WTC11 (cell line): ENCODE measurements around the gene F10. TPM values are rescaled to one million over a fixed set of nuclear protein-coding genes. Genes with fewer than 3 reads are reported as not detected.
"Not testable (repeated sequence)": the region's sequence is repeated elsewhere in the genome, so short reads cannot be mapped to it uniquely, and the experiment has no call there.

ENCODE experiments used
- ATAC-seq: fragments of 200-7000 bp; cut with Tn5 transposase; 2 replicates; pipeline ENCODE4 v1.10.0; 2021; ENCODE audit warnings: mild to moderate bottlenecking, moderate library complexity
- CTCF ChIA-PET: fragments of 300-600 bp; sonication (Branson Sonifier 250); formaldehyde crosslinking; loops from one replicate; lab custom pipeline; 2021; ENCODE audit warnings: antibody characterized with exemption; lab: Charles Lee
- POLR2A ChIA-PET: fragments of 350-600 bp; sonication (Branson Sonifier 250); formaldehyde crosslinking; loops from one replicate; lab custom pipeline; 2021; ENCODE audit warnings: antibody characterized with exemption; lab: Charles Lee
- DNase-seq: peaks from one replicate; pipeline ENCODE4 v3.0.0; 2021; ENCODE audit warnings: low spot score
- H3K27ac Mint-ChIP-seq: 2 replicates; pipeline ENCODE4 v1.8.0; 2021; ENCODE audit warnings: mixed read lengths
- H3K27me3 Mint-ChIP-seq: 2 replicates; pipeline ENCODE4 v1.8.0; 2021; ENCODE audit warnings: low read depth, mild to moderate bottlenecking, moderate library complexity, mixed read lengths
- H3K36me3 Mint-ChIP-seq: 2 replicates; pipeline ENCODE4 v1.8.0; 2021; ENCODE audit warnings: mixed read lengths
- H3K4me1 Mint-ChIP-seq: 2 replicates; pipeline ENCODE4 v1.8.0; 2022; ENCODE audit warnings: mixed read lengths
- H3K4me3 Mint-ChIP-seq: 2 replicates; pipeline ENCODE4 v1.8.0; 2021; ENCODE audit warnings: mild to moderate bottlenecking, moderate library complexity, mixed read lengths
- H3K9me3 Mint-ChIP-seq: 2 replicates; pipeline ENCODE4 v1.8.0; 2021; ENCODE audit warnings: mixed read lengths
- ATF2 ChIP-seq: sonication (generic); formaldehyde crosslinking; IDR thresholded peaks from 2 replicates; pipeline ENCODE4 v1.8.1; 2022; ENCODE audit warnings: low read depth, missing genetic modification reagents, borderline replicate concordance
- CREB1 ChIP-seq: sonication (generic); formaldehyde crosslinking; IDR thresholded peaks from 2 replicates; pipeline ENCODE4 v1.8.0; 2023; ENCODE audit warnings: mild to moderate bottlenecking, missing genetic modification reagents
- ELF4 ChIP-seq: sonication (generic); formaldehyde crosslinking; IDR thresholded peaks from 2 replicates; pipeline ENCODE4 v1.8.1; 2022; ENCODE audit warnings: low read depth, mild to moderate bottlenecking, moderate library complexity, missing genetic modification reagents
- GABPB1 ChIP-seq: sonication (generic); formaldehyde crosslinking; IDR thresholded peaks from 2 replicates; pipeline ENCODE4 v1.8.1; 2023; ENCODE audit warnings: mild to moderate bottlenecking, missing genetic modification reagents
- GRHL2 ChIP-seq: fragments of 250-450 bp; sonication (Bioruptor Pico); IDR thresholded peaks from 2 replicates; pipeline ENCODE4 v1.8.0; 2022; ENCODE audit warnings: mild to moderate bottlenecking, moderate library complexity; ENCODE audit not compliant: insufficient replicate concordance, severe bottlenecking
- NR1H2 ChIP-seq: sonication (generic); formaldehyde crosslinking; IDR thresholded peaks from 2 replicates; pipeline ENCODE4 v1.9.0; 2021; ENCODE audit warnings: mild to moderate bottlenecking, moderate library complexity, missing genetic modification reagents
- RELA ChIP-seq: sonication (generic); formaldehyde crosslinking; IDR thresholded peaks from 2 replicates; pipeline ENCODE4 v1.8.1; 2022; ENCODE audit warnings: missing genetic modification reagents, mild to moderate bottlenecking, borderline replicate concordance
- SOX15 ChIP-seq: fragments of 250-450 bp; sonication (Bioruptor Pico); IDR thresholded peaks from 2 replicates; pipeline ENCODE4 v1.9.0; 2021; ENCODE audit warnings: mild to moderate bottlenecking
- SP1 ChIP-seq: sonication (generic); formaldehyde crosslinking; conservative IDR thresholded peaks from 2 replicates; pipeline ENCODE4 v1.8.1; 2022; ENCODE audit warnings: missing genetic modification reagents
- STAT6 ChIP-seq: sonication (generic); formaldehyde crosslinking; conservative IDR thresholded peaks from 2 replicates; pipeline ENCODE4 v1.8.1; 2023; ENCODE audit warnings: mild to moderate bottlenecking, low read depth, missing genetic modification reagents, moderate library complexity
- TCF7 ChIP-seq: sonication (generic); formaldehyde crosslinking; IDR thresholded peaks from 2 replicates; pipeline ENCODE4 v1.8.0; 2022; ENCODE audit warnings: mild to moderate bottlenecking, low read depth, missing genetic modification reagents, moderate library complexity
- TEAD4 ChIP-seq: sonication (generic); formaldehyde crosslinking; IDR thresholded peaks from 2 replicates; pipeline ENCODE4 v1.8.0; 2022; ENCODE audit warnings: mild to moderate bottlenecking, missing genetic modification reagents
- ZBTB43 ChIP-seq: sonication (generic); formaldehyde crosslinking; IDR thresholded peaks from 2 replicates; pipeline ENCODE4 v1.8.1; 2023; ENCODE audit warnings: mild to moderate bottlenecking, missing genetic modification reagents
- total RNA-seq: library from RNA; stranded (reverse); gene quantifications from 3 replicates; pipeline ENCODE4 v1.2.3, GENCODE V29; 2021
- TF ChIP-seq, protein P1 (sequence below): fragments of 250-450 bp; sonication (Bioruptor Pico); conservative IDR thresholded peaks from 2 replicates; pipeline ENCODE4 v1.9.0; 2021; ENCODE audit warnings: mild to moderate bottlenecking

The F10 gene
- total RNA-seq, 1 experiment from 2014 or later: 0.87 TPM

DNA sequence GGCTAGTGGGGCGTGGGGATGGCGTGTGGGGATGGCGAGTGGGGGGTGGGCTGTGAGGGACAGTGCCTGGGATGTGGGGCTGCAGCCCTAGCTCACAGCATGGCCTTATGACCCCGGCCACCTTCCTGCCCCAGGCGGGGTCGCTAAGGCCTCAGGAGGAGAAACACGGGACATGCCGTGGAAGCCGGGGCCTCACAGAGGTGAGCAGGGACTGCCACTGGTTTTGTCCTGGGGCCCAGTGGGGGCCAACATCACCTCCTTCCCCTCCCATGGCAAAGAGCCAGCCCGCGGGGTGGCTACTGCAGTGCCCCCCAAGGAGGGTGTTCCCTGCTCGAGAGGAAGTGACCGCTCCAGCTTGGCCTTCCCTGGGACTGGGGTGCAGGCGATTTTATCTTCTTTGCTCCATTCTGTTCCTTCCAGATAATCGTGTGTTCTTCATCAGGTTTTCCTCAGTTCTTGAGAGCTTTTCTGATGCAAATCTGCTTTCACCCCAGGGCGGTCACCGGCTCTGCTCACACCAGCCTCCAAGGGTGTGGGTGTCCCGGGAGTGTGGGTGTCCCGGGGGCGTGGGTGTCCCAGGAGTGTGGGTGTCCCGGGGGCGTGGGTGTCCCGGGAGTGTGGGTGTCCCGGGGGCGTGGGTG, 15.8 kb upstream of the F10 start:
- no peaks in the 10 kb centered on the region for H3K9me3 Mint-ChIP-seq
- ATAC-seq (no peak), DNase-seq (no peak)
- no peak overlapping the region for H3K4me3 Mint-ChIP-seq
- TF ChIP-seq RELA (CRISPR knock-in tag): no peak
- TF ChIP-seq CREB1: no peak
- no peak for TF ChIP-seq TEAD4 (CRISPR knock-in tag)
- TF ChIP-seq ATF2 (CRISPR knock-in tag): no peak
- TF ChIP-seq NR1H2: no peak
- TF ChIP-seq, protein P1, sequence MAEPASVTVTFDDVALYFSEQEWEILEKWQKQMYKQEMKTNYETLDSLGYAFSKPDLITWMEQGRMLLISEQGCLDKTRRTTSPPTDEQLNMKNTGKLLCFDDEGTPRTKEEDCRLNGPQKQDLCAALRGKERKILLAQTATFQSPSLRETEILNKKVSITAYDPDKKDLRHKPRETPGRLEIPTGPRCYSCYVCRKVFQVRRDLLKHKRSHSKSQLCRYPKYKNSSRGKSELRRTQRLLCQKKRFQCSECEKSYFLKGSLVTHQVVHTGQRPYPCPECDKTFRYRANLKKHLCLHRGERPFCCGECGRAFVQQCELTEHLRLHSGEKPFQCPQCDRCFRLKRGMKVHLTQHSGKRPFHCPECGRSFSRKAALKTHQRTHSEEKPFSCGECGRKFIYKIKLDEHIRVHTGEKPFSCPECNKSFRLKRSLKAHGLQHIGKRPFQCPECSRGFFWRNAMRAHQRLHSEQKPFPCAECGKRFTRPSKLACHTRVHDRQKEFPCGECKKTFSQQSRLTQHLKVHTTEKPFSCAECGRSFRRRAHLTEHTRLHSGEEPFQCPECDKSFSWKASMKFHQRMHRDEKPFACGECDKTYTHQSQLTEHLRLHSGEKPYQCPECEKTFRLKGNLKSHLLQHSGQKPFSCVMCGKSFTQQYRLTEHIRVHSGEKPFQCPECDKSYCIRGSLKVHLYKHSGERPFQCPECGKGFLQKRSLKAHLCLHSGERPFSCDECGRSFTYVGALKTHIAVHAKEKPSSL (CRISPR knock-in tag): no peak
- TF ChIP-seq STAT6: no peak
- no peak for TF ChIP-seq SOX15 (CRISPR knock-in tag)
- TF ChIP-seq ZBTB43 (CRISPR knock-in tag): no peak
- TF ChIP-seq ELF4 (CRISPR knock-in tag): no peak
- no peak for TF ChIP-seq GABPB1 (CRISPR knock-in tag)
- TF ChIP-seq GRHL2: no peak
- TF ChIP-seq TCF7: no peak
- no peak for TF ChIP-seq SP1 (CRISPR knock-in tag)
- ChIA-PET POLR2A (no interaction called here), CTCF (no interaction called here)
- H3K27me3 Mint-ChIP-seq: peaks cover 15% of the 10 kb centered on the region
- H3K36me3 Mint-ChIP-seq: no peaks in the 10 kb centered on the region
- no peak overlapping the region for H3K27ac Mint-ChIP-seq
- peaks cover 11% of the 10 kb centered on the region for H3K4me1 Mint-ChIP-seq

- ATAC-seq: not testable (repeated sequence)
Observed at GRCh38 chr13:113108521-113108920, 14.1 kb upstream of the F10 start.

More at GRCh38 chr13:113108521-113108920, 14.1 kb upstream of the F10 start:
- H3K9me3 Mint-ChIP-seq, DNase-seq, H3K4me3 Mint-ChIP-seq, CTCF ChIA-PET, POLR2A ChIA-PET, H3K27ac Mint-ChIP-seq, H3K36me3 Mint-ChIP-seq: not testable (repeated sequence)
- Mint-ChIP-seq H3K27me3 (peaks cover 15% of the 10 kb centered on the region), H3K4me1 (peaks cover 11% of the 10 kb centered on the region)
